Testis (tissue), 2 donors: ENCODE data around the gene STRAP.

Experiments used
- CTCF ChIP-seq, 3 experiments: fragments of 450-650 bp in 2 of 3; fragments of 200-600 bp in 1 of 3; sonication (generic) in 1 of 3; IDR thresholded peaks; one replicate each; pipeline ENCODE4 v1.5.1; 2016 to 2019; ENCODE audit warnings: antibody characterized with exemption in 3 of 3, mild to moderate bottlenecking in 2 of 3, moderate library complexity in 1 of 3
- POLR2A ChIP-seq: fragments of 450-650 bp; IDR thresholded peaks from one replicate; pipeline ENCODE4 v1.6.1; 2017; ENCODE audit warnings: antibody characterized with exemption, mild to moderate bottlenecking, moderate library complexity

GRCh38 chr12:15863372-15863771 lies 18.8 kb upstream of the STRAP start:
- no peak for TF ChIP-seq CTCF (IDR thresholded peaks at IDR 0.05)
- no peak for TF ChIP-seq POLR2A
